GM10847 (cell line): Measurements from ENCODE around the gene KREMEN1.

Experiments
- POLR2A ChIP-seq: IDR thresholded peaks from 2 replicates; pipeline ENCODE4 v1.6.1; 2011; ENCODE audit not compliant: insufficient read length; ENCODE audit errors: extremely low read depth

KREMEN1 gene

GRCh38 chr22:29156507-29156906, 83.7 kb downstream of the KREMEN1 start:
- no peak for TF ChIP-seq POLR2A

GRCh38 chr22:29157759-29158535, 85.1 kb downstream of the KREMEN1 start:
- no peak for TF ChIP-seq POLR2A

GRCh38 chr22:29158546-29158945, 85.7 kb downstream of the KREMEN1 start:
- no peak for TF ChIP-seq POLR2A

GRCh38 chr22:29163808-29164207, 91.0 kb downstream of the KREMEN1 start:
- TF ChIP-seq POLR2A: no peak

GRCh38 chr22:29165321-29166060, 92.7 kb downstream of the KREMEN1 start:
- TF ChIP-seq POLR2A: no peak

GRCh38 chr22:29166180-29166579, 93.3 kb downstream of the KREMEN1 start:
- TF ChIP-seq POLR2A: no peak

- TF ChIP-seq POLR2A: no peak
These were observed 94.4 kb downstream of the KREMEN1 start for GRCh38 chr22:29167032-29167911.

- TF ChIP-seq POLR2A: no peak
These were observed 98.9 kb downstream of the KREMEN1 start for GRCh38 chr22:29171721-29172120.

GRCh38 chr22:29172216-29172615, 99.4 kb downstream of the KREMEN1 start:
- TF ChIP-seq POLR2A: no peak

- no peak for TF ChIP-seq POLR2A
These were observed 102.5 kb downstream of the KREMEN1 start for GRCh38 chr22:29175312-29175835.

- no peak for TF ChIP-seq POLR2A
These were observed 111.4 kb downstream of the KREMEN1 start for GRCh38 chr22:29183971-29184848.

GRCh38 chr22:29184849-29185490, 112.1 kb downstream of the KREMEN1 start:
- TF ChIP-seq POLR2A: no peak

GRCh38 chr22:29186302-29186701, 113.5 kb downstream of the KREMEN1 start:
- TF ChIP-seq POLR2A: no peak

- TF ChIP-seq POLR2A: no peak
These were observed 115.0 kb downstream of the KREMEN1 start for GRCh38 chr22:29187831-29188230.
